Measurements from ENCODE around the gene SCGB1A1.
A peak's percentile ranks its signal among the peaks of the same experiment; 100 is the strongest.
"Not testable (repeated sequence)": the region's sequence is repeated elsewhere in the genome, so short reads cannot be mapped to it uniquely, and the experiment has no call there.

Gene SCGB1A1, protein sequence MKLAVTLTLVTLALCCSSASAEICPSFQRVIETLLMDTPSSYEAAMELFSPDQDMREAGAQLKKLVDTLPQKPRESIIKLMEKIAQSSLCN

DNA sequence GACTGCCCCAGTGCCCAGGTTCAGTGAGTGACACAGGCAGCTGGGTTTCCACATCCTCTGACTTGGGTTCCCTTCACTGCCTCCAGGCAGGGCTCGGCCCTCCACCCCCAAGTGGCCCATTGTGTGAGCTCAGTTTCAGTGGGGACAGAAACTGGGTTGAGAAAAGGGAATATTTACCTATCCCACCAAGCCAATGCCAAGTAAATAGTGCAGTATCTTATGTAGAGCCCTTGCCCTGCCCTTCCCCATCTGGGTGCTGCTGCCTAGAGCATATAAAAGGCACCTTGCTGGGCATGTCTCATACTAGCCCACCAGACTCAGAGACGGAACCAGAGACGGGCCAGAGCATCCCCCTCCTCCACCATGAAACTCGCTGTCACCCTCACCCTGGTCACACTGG, at the start of gene SCGB1A1:
Gene SCGB1A1 (plus strand): TSS at position 301 of the 400 bp plus-strand sequence. CDS start 63 bp downstream, at position 364.
- no peak for DNase-seq (ENCODE audit: low read depth in 1 of 2, low spot score in 1 of 2)

- DNase-seq (ENCODE audit: low read depth in 1 of 2, low spot score in 1 of 2) = no peak
Measured at GRCh38 chr11:62370743-62371440, 47.9 kb upstream of the SCGB1A1 start.

DNA sequence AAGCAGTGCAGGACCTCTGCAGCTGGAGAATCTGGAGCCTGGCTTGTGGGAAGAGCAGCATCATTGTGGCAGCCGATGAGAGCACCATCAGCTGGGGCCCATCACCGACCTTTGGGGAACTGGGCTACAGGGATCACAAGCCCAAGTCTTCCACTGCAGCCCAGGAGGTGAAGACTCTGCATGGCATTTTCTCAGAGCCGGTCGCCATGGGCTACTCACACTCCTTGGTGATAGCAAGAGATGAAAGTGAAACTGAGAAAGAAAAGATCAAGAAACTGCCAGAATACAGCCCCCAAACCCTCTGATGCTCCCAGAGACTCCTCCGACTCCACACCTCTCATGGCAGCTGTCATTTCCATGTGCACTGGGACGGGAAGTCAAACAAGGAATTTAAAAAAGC, 46.0 kb upstream of the SCGB1A1 start:
- no peak for DNase-seq (ENCODE audit: low read depth in 1 of 2, low spot score in 1 of 2)

DNA sequence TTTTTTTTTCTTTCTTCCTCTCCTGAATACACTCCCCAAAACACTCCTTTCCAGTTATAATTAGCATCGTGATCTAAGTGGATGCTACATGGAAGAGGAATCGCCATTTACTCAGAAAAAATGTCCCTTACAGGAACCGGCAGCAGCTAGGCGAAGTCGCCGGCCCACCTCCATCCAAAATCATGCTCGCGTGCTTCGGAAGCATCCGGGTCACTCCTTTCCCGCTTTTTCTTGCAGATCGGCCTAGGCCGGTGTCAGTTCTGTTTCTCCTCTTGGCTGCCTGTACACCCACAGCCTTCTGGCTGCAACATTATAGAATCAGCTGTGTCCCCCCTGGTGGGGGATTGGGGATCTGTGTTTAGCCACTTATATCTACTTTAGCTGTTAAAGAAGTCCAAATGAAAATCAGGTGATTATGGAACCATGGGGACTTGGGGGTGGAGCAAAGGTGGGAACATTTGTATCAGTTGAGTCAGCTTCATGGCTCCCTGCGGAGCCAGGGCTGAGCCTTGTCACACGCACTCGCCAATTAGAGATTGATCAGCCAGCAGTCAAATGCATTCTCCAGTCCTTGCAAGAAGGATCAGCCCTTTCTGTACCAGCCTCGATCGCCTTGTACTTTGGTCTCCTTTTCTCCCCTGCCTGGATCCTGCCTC, 45.2 kb upstream of the SCGB1A1 start:
- DNase-seq (ENCODE audit: low read depth in 1 of 2, low spot score in 1 of 2) = no peak

DNA sequence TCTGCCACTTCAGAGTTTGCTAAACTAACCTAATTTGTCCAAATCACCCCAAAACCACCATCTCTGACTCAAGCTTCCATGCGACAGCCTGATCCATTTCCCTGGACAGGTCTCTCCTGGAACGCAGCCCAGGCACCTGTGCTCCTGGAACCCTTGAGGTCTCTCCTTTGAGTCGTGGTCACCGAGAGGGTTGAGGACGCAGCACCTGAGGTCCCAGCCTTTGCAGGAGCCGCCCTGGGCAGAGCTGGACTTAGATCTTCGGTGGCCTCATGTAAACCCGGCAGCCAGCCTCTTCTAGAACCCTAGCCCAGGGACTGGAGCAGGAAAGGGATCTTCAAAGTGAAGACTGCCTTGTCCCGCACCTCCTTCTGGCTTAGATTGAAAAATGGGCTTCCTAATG, 44.0 kb upstream of the SCGB1A1 start:
- DNase-seq (ENCODE audit: low read depth in 1 of 2, low spot score in 1 of 2) = no peak

- DNase-seq (ENCODE audit: low read depth in 1 of 2, low spot score in 1 of 2) = not testable (repeated sequence)
Measured at GRCh38 chr11:62378459-62379063, 40.3 kb upstream of the SCGB1A1 start.

DNA sequence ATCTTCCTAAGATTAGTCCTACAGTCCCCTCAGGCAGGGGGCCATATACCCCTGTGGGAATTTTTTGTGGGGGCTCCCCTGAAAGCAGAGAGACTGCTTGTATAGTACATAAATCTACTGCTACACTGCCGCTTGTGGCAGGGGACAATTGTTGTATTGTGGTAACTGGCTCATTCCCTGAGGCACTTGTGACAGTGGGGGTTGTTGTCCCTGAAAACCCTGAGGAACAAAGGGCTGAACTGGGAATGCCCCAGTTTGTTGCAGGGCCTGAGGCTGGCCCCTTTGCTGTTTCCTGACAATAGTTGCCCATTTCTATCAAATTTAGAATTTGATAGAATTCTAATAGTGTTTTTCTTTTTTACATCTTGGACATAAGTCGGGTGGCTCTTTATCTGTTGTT, 39.2 kb upstream of the SCGB1A1 start:
- DNase-seq (ENCODE audit: low read depth in 1 of 2, low spot score in 1 of 2) = not testable (repeated sequence)

- peak in 1 of 2 donors; percentile 52 for DNase-seq (ENCODE audit: low read depth in 1 of 2, low spot score in 1 of 2)
Measured at GRCh38 chr11:62380821-62381245, 38.0 kb upstream of the SCGB1A1 start.

GRCh38 chr11:62383822-62384221, 35.0 kb upstream of the SCGB1A1 start:
- no peak for DNase-seq (ENCODE audit: low read depth in 1 of 2, low spot score in 1 of 2)

DNA sequence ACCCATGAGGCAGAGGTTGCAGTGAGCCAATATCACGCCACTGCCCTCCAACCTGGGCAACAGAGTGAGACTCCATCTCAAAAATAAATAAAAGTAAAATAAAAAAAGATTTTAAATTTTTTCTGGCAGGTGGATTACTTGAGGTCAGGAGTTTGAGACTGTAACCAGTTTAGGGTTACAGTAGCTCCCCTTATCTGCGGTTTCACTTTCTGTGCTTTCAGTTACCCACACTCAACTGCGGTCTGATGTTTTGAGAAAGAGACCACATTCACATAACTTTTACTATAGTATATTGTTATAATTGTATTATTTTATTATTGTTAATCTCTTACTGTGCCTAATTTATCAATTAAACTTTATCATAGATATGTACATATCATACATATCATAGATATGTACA, 32.8 kb upstream of the SCGB1A1 start:
- DNase-seq (ENCODE audit: low read depth in 1 of 2, low spot score in 1 of 2) = not testable (repeated sequence)

GRCh38 chr11:62387381-62387780, 31.5 kb upstream of the SCGB1A1 start:
- DNase-seq (ENCODE audit: low read depth in 1 of 2, low spot score in 1 of 2) = no peak

DNA sequence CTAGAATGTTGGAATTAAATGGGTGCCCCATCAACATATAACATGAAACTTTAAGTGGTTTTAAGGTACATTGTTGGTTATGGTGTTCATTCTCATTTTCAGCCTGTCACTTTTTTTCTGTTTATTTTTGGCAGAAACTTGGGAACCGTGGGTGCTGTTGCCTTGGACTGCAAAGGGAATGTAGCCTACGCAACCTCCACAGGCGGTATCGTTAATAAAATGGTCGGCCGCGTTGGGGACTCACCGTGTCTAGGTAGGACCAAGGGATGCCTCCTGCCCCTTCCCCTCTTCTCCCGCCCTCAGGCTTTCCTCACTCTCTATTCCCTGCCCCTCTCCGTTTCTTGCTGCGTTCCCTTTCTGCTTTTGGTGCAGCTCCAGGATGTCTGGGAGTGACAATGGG, 29.8 kb upstream of the SCGB1A1 start:
- DNase-seq (ENCODE audit: low read depth in 1 of 2, low spot score in 1 of 2) = no peak

DNA sequence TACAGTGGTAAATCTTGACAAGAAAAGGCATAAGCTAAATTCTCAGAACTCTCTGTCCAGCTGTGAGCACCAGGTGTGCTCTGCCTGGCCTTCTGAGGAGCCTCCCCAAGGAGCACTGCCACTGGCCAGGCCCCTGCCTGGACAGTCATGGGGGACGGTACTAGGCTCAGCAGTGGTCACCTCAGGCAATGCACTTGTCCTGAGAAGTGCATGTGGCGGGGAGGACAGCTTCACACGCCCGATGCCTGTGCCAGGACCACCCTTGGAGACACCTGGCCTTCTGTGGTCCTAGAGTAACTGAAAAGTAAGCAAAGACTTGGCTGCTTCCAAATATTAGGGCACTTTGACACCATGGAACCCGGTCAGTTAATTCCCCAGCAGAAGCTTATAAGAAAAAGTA, 28.6 kb upstream of the SCGB1A1 start:
- no peak for DNase-seq (ENCODE audit: low read depth in 1 of 2, low spot score in 1 of 2)

DNA sequence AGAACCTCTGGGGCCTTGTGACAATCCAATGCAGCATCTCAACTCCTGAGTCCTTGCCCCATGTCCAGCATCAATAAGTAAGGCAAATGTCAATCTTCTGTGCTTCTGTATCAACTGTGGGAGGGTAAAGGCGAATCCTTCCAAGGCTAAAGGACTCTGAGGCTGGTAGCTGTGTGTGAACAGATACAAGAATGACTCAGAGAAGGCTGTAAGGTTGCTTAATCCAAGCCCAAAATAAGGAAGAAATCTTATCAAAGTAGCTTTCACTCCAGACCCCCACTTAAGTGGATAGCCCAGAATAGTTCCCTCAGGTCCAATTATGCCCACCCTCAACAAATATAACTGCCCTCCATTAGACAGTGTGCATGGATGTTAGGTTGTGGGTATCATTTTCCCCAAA, 28.1 kb upstream of the SCGB1A1 start:
- no peak for DNase-seq (ENCODE audit: low read depth in 1 of 2, low spot score in 1 of 2)

DNA sequence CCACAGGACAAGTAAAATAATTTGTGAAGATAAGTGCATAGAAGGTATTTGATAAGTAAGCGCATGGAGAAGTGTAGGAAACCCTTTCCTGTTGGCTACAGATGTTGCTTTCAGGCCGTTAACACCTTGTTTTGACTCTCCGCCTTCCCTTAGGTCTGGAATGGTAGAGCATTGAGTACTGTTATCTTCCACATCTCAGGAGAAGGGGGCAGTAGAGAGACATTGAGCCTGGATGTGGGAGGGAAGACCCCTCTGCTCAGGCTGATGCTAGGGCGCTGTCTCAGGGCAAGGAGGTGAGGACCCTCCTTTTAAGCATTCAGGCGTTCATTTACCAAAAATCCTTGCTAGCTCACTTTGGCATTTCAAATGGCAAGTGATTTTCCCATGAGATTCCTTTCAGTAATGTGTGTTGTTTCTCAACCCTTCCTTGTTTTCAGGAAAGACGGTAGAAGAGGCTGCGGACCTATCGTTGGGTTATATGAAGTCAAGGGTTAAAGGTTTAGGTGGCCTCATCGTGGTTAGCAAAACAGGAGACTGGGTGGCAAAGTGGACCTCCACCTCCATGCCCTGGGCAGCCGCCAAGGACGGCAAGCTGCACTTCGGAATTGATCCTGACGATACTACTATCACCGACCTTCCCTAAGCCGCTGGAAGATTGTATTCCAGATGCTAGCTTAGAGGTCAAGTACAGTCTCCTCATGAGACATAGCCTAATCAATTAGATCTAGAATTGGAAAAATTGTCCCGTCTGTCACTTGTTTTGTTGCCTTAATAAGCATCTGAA, 27.0 kb upstream of the SCGB1A1 start:
- DNase-seq (ENCODE audit: low read depth in 1 of 2, low spot score in 1 of 2) = no peak

- no peak for DNase-seq (ENCODE audit: low read depth in 1 of 2, low spot score in 1 of 2)
Measured at GRCh38 chr11:62392506-62392905, 26.3 kb upstream of the SCGB1A1 start.

DNA sequence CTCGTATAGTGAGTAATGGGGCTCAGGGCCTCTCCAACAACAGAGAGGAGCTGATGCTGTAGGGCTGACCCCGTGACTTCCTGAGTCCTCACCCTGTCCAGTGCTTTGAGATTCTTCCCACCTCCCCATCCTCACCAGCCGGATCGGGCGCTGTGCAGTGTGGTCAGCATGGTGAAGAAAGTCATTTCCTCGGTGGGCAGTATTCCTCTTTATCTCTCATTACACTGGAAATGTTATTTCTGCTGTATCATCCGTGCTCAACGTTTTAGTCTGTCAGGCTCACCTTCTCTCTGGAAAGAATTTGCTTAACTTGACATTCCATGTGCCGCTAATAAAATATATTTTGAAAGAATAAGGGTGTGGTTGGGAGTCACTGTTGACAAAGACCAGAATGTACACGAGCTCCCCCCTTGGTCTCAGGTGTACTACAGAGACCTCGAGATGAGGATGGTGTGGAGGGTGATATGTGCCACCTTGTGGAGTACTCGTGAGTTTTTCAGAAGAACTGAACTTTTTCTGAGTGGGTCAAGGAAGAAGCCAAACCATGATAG, 25.7 kb upstream of the SCGB1A1 start:
- DNase-seq (ENCODE audit: low read depth in 1 of 2, low spot score in 1 of 2) = no peak

- no peak for DNase-seq (ENCODE audit: low read depth in 1 of 2, low spot score in 1 of 2)
Measured at GRCh38 chr11:62393735-62394134, 25.1 kb upstream of the SCGB1A1 start.

- DNase-seq (ENCODE audit: low read depth in 1 of 2, low spot score in 1 of 2) = peak in 1 of 2 donors; percentile 63
Measured at GRCh38 chr11:62394825-62395538, 23.9 kb upstream of the SCGB1A1 start.

DNA sequence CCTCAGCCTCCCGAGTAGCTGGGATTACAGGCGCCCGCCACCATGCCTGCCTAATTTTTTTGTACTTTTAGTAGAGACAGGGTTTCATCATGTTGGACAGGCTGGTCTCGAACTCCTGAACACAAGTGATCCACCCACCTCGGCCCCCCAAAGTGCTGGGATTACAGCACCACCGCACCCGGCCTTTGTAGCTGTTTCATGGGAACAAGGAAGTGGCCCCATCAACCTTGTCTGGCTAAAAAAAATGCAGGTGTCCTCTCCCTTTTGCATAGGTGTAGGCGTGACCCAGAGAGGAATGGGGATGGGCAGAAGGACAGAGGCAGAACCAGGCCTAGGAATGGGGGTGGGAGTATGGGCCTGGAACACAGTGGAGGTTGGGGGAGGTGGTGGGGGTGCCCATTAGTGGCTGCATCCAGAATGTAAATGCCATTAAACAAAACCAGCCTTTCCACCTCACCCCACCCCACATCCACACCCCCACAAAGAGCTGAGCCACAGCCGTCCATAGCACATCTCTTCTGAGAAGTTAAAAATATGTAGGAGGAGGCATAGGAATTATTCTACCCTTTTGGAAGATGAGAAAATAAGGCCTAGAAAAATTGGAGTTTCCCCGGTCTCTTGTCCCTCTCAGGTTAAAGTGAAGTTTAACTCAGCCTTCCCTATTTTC, 22.8 kb upstream of the SCGB1A1 start:
- DNase-seq (ENCODE audit: low read depth in 1 of 2, low spot score in 1 of 2) = no peak

Measured in activated CD4-positive, alpha-beta T cell treated with anti-CD3 and anti-CD28 coated beads, Interleukin-2, amount 50 U/mL, for 24 hours (primary cell).